SK-N-SH (cell line): ENCODE data around the gene NCAN. TPM values are rescaled to one million over a fixed set of nuclear protein-coding genes. Genes with fewer than 3 reads are reported as not detected.

Source experiments
- CTCF ChIA-PET: fragments of 300-600, 350-600 bp; formaldehyde crosslinking; extraction: SDS; loops from one replicate; lab custom pipeline; 2021; lab: Yijun Ruan, JAX
- POLR2A ChIA-PET: fragments of 350-600 bp; sonication (Branson Sonifier 250); formaldehyde crosslinking; extraction: SDS; loops from one replicate; lab custom pipeline; 2020; ENCODE audit warnings: antibody characterized with exemption, inconsistent platforms; lab: Yijun Ruan, JAX
- DNase-seq: peaks from one replicate; pipeline ENCODE4 v3.0.0; 2012
- H2AFZ ChIP-seq: fragments of 200-600 bp; sonication (generic); 2 replicates; pipeline ENCODE4 v1.8.1; 2016; ENCODE audit warnings: antibody characterized with exemption, mild to moderate bottlenecking, low read depth
- H3F3A ChIP-seq: fragments of 200-600 bp; sonication (generic); replicated peaks from 2 replicates; pipeline ENCODE3; 2016; ENCODE audit warnings: antibody characterized with exemption, mild to moderate bottlenecking; ENCODE audit not compliant: insufficient read depth
- H3K27ac ChIP-seq, 2 experiments: fragments of 200-500 bp in 1 of 2; fragments of 200-600 bp in 1 of 2; sonication (Bioruptor generic) in 1 of 2; sonication (generic), shearing (Covaris generic) in 1 of 2; 2 replicates each; pipeline versions ENCODE4 v1.5.1 to v1.6.1; 2014 to 2016; ENCODE audit warnings: low read depth in 2 of 2, inconsistent platforms in 1 of 2, low read length in 1 of 2, mild to moderate bottlenecking in 1 of 2, mixed read lengths in 1 of 2
- H3K27me3 ChIP-seq: fragments of 200-600 bp; sonication (generic), shearing (Covaris generic); 2 replicates; pipeline ENCODE4 v1.6.1; 2016; ENCODE audit warnings: mixed run types; ENCODE audit not compliant: insufficient read depth
- H3K36me3 ChIP-seq, 2 experiments: fragments of 200-500 bp in 1 of 2; fragments of 200-600 bp in 1 of 2; sonication (Bioruptor generic) in 1 of 2; sonication (generic) in 1 of 2; replicated peaks in 1 of 2; 2 replicates each; pipeline versions ENCODE3 to v1.5.1; 2014 to 2016; ENCODE audit warnings: low read length in 1 of 2, mild to moderate bottlenecking in 1 of 2; ENCODE audit not compliant: insufficient read depth in 2 of 2, control insufficient read depth in 1 of 2
- H3K4me1 ChIP-seq, 2 experiments: fragments of 200-500 bp in 1 of 2; fragments of 200-600 bp in 1 of 2; sonication (Bioruptor generic) in 1 of 2; sonication (generic), shearing (Covaris generic) in 1 of 2; 2 replicates each; pipeline versions ENCODE4 v1.5.1 to v1.6.1; 2014 to 2016; ENCODE audit warnings: low read depth in 1 of 2, low read length in 1 of 2, mixed run types in 1 of 2; ENCODE audit not compliant: insufficient read depth in 2 of 2, control insufficient read depth in 1 of 2
- H3K4me2 ChIP-seq: fragments of 200-600 bp; sonication (generic), shearing (Covaris generic); 2 replicates; pipeline ENCODE4 v1.6.1; 2017; ENCODE audit warnings: mixed run types
- H3K4me3 ChIP-seq, 2 experiments: fragments of 200-500 bp in 1 of 2; fragments of 200-600 bp in 1 of 2; sonication (Bioruptor generic) in 1 of 2; sonication (generic), shearing (Covaris generic) in 1 of 2; 2 replicates each; pipeline versions ENCODE4 v1.5.1 to v1.8.1; 2014 to 2016; ENCODE audit warnings: low read depth in 2 of 2, inconsistent platforms in 1 of 2, low read length in 1 of 2, mild to moderate bottlenecking in 1 of 2, mixed read lengths in 1 of 2, moderate library complexity in 1 of 2
- H3K79me2 ChIP-seq: fragments of 200-600 bp; sonication (generic); 2 replicates; pipeline ENCODE4 v1.8.1; 2017; ENCODE audit warnings: mild to moderate bottlenecking; ENCODE audit not compliant: insufficient read depth
- H3K9ac ChIP-seq: fragments of 200-600 bp; sonication (generic); 2 replicates; pipeline ENCODE4 v1.6.1; 2017; ENCODE audit warnings: mixed run types
- H3K9me2 ChIP-seq: fragments of 200-600 bp; sonication (generic); 2 replicates; pipeline ENCODE4 v1.6.1; 2017; ENCODE audit warnings: mixed run types
- H3K9me3 ChIP-seq: fragments of 200-600 bp; sonication (generic); 2 replicates; pipeline ENCODE4 v1.6.1; 2017; ENCODE audit warnings: mixed run types, mild to moderate bottlenecking, moderate library complexity
- H4K20me1 ChIP-seq: fragments of 200-600 bp; sonication (generic); 2 replicates; pipeline ENCODE4 v1.6.1; 2017; ENCODE audit warnings: mild to moderate bottlenecking, mixed run types; ENCODE audit not compliant: insufficient read depth
- ELF1 ChIP-seq: IDR thresholded peaks from 2 replicates; pipeline ENCODE4 v1.4.0; 2012
- EP300 ChIP-seq, 2 experiments: IDR thresholded peaks; 2 replicates each; pipeline versions ENCODE4 v1.4.0 to v1.6.1; 2012; ENCODE audit warnings: borderline replicate concordance in 1 of 2, low read depth in 1 of 2, low read length in 1 of 2
- FOXM1 ChIP-seq: IDR thresholded peaks from 2 replicates; pipeline ENCODE4 v1.4.0; 2012; ENCODE audit warnings: low read depth, mild to moderate bottlenecking
- MEF2A ChIP-seq: IDR thresholded peaks from 2 replicates; pipeline ENCODE4 v1.4.0; 2012; ENCODE audit warnings: low read depth, borderline replicate concordance
- MXI1 ChIP-seq: IDR thresholded peaks from 2 replicates; pipeline ENCODE4 v1.6.1; 2012; ENCODE audit warnings: mild to moderate bottlenecking, low read depth, low read length, improper control_type of control experiment
- NFIC ChIP-seq: IDR thresholded peaks from 2 replicates; pipeline ENCODE4 v1.4.0; 2012; ENCODE audit warnings: borderline replicate concordance
- POLR2AphosphoS5 ChIP-seq: IDR thresholded peaks from 2 replicates; pipeline ENCODE4 v1.6.1; 2012; ENCODE audit warnings: low read depth, low read length
- SIN3A ChIP-seq: IDR thresholded peaks from 2 replicates; pipeline ENCODE4 v1.6.1; 2012; ENCODE audit warnings: low read depth, mild to moderate bottlenecking, low read length, moderate library complexity, borderline replicate concordance
- SMC3 ChIP-seq: IDR thresholded peaks from 2 replicates; pipeline ENCODE4 v1.6.1; 2012; ENCODE audit warnings: low read depth, low read length, improper control_type of control experiment
- TAF1 ChIP-seq: IDR thresholded peaks from 2 replicates; pipeline ENCODE4 v1.6.1; 2012; ENCODE audit warnings: low read depth, mild to moderate bottlenecking, low read length, moderate library complexity, borderline replicate concordance
- TCF12 ChIP-seq: IDR thresholded peaks from 2 replicates; pipeline ENCODE4 v1.4.0; 2012
- TEAD4 ChIP-seq: IDR thresholded peaks from 2 replicates; pipeline ENCODE4 v1.4.0; 2012; ENCODE audit warnings: mild to moderate bottlenecking, borderline replicate concordance; ENCODE audit not compliant: insufficient read depth
- YY1 ChIP-seq: IDR thresholded peaks from 2 replicates; pipeline ENCODE4 v1.4.0; 2012; ENCODE audit warnings: low read depth, mild to moderate bottlenecking
- WGBS: methylation state at CpG from one replicate; pipeline ENCODE4 v1.1.6; 2017; ENCODE audit warnings: low lambda C conversion rate; 5-methylcytosine and 5-hydroxymethylcytosine counted together
- polyA plus RNA-seq, 3 experiments: library from polyadenylated mRNA; depleted of rRNA; stranded (reverse); fragments of >200 nt; gene quantifications; 2 replicates each; pipeline ENCODE4 v1.2.3, GENCODE V29; 2012
- TF ChIP-seq, protein P1 (sequence below): IDR thresholded peaks from 2 replicates; pipeline ENCODE4 v1.4.0; 2012; ENCODE audit warnings: low read depth, borderline replicate concordance
- TF ChIP-seq, protein P2 (sequence below): IDR thresholded peaks from 2 replicates; pipeline ENCODE4 v1.4.0; 2012; ENCODE audit warnings: low read depth, borderline replicate concordance
- TF ChIP-seq, protein P3 (sequence below): fragments of 150-350 bp; IDR thresholded peaks from 2 replicates; pipeline ENCODE4 v1.6.1; 2017; ENCODE audit warnings: antibody characterized with exemption, low read length, low read depth, borderline replicate concordance
- TF ChIP-seq, protein P4 (sequence below): IDR thresholded peaks from 2 replicates; pipeline ENCODE4 v1.4.0; 2012; ENCODE audit warnings: low read depth

The NCAN gene
- polyA plus RNA-seq, 1 of the 3 experiments (the other 2 are of a cell fraction), result 0.03 TPM

DNA sequence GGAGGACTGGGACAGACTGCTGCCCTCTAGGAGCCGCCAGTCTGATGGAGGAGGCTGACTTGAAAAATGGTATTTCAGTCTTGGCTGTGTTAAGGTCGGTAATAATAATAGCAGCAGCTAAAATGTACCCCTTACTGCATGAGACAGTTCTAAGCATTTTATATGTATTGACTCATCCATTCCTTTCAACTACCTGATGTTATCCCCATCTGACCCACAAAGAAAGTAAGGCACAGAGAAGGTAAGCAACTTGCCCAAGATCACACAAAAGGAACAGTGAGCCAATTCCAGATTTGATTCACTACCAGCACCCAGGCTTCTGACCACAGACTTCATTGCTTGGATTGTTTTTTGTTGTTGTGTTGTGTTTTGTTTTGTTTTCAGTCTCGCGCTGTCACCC, 4.0 kb downstream of the NCAN start:
- Histone ChIP-seq H3K79me2 (no peaks in the 10 kb centered on the region), H3K9me3 (no peaks in the 10 kb centered on the region), H3K4me2 (no peak overlapping the region), H3F3A (no peaks in the 10 kb centered on the region), H2AFZ (no peak overlapping the region), H3K36me3 (no peaks in the 10 kb centered on the region)
- CTCF ChIA-PET, result interaction anchor here (1.3 kb wide), 1 partner anchor 70 kb away, joined by 4 read pairs; no protein-coding TSS in a partner anchor
- WGBS, result 76% methylated on average over 4 of the region's 4 CpGs
- no peak for TF ChIP-seq TAF1
- no peak for TF ChIP-seq EP300 (IDR thresholded peaks at IDR 0.05; ENCODE audit: borderline replicate concordance in 1 of 2, low read depth in 1 of 2, low read length in 1 of 2)
- TF ChIP-seq, protein P1, sequence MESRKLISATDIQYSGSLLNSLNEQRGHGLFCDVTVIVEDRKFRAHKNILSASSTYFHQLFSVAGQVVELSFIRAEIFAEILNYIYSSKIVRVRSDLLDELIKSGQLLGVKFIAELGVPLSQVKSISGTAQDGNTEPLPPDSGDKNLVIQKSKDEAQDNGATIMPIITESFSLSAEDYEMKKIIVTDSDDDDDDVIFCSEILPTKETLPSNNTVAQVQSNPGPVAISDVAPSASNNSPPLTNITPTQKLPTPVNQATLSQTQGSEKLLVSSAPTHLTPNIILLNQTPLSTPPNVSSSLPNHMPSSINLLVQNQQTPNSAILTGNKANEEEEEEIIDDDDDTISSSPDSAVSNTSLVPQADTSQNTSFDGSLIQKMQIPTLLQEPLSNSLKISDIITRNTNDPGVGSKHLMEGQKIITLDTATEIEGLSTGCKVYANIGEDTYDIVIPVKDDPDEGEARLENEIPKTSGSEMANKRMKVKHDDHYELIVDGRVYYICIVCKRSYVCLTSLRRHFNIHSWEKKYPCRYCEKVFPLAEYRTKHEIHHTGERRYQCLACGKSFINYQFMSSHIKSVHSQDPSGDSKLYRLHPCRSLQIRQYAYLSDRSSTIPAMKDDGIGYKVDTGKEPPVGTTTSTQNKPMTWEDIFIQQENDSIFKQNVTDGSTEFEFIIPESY, result no peak
- TF ChIP-seq NFIC, result no peak
- no peak for TF ChIP-seq SIN3A
- TF ChIP-seq MEF2A, result no peak
- no peak for TF ChIP-seq YY1
- TF ChIP-seq, protein P2, sequence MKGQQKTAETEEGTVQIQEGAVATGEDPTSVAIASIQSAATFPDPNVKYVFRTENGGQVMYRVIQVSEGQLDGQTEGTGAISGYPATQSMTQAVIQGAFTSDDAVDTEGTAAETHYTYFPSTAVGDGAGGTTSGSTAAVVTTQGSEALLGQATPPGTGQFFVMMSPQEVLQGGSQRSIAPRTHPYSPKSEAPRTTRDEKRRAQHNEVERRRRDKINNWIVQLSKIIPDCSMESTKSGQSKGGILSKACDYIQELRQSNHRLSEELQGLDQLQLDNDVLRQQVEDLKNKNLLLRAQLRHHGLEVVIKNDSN, result no peak
- no peak for TF ChIP-seq FOXM1
- TF ChIP-seq ELF1, result no peak
- no peak for TF ChIP-seq MXI1
- TF ChIP-seq TCF12, result no peak
- TF ChIP-seq POLR2AphosphoS5, result no peak
- TF ChIP-seq, protein P3, sequence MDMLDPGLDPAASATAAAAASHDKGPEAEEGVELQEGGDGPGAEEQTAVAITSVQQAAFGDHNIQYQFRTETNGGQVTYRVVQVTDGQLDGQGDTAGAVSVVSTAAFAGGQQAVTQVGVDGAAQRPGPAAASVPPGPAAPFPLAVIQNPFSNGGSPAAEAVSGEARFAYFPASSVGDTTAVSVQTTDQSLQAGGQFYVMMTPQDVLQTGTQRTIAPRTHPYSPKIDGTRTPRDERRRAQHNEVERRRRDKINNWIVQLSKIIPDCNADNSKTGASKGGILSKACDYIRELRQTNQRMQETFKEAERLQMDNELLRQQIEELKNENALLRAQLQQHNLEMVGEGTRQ, result no peak
- no peak for TF ChIP-seq TEAD4
- TF ChIP-seq, protein P4, sequence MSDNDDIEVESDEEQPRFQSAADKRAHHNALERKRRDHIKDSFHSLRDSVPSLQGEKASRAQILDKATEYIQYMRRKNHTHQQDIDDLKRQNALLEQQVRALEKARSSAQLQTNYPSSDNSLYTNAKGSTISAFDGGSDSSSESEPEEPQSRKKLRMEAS, result no peak
- no peak for TF ChIP-seq SMC3
- TF ChIP-seq, all 33 proteins: peak for 0
- H3K4me3 ChIP-seq, result no peak overlapping the region
- H3K9ac ChIP-seq, result no peak overlapping the region
- no peaks in the 10 kb centered on the region for H3K9me2 ChIP-seq
- peaks cover 0 to 6% of the 10 kb centered on the region in 2 experiments; a peak in 1 of 4 replicates for H3K4me1 ChIP-seq
- DNase-seq, result no peak
- no peak overlapping the region for H3K27ac ChIP-seq
- no peaks in the 10 kb centered on the region for H4K20me1 ChIP-seq
- H3K27me3 ChIP-seq, result peaks cover 12% of the 10 kb centered on the region
- POLR2A ChIA-PET, result no interaction called here
